Measurements from ENCODE around the gene PPP1R14B. TPM values are rescaled to one million over a fixed set of nuclear protein-coding genes. Genes with fewer than 3 reads are reported as not detected.

PPP1R14B gene
- total and polyA plus RNA-seq, 2 of the 13 experiments (the other 11 are each of a cell fraction or from before 2014, with no cell fraction given): 110 to 148 TPM

DNA sequence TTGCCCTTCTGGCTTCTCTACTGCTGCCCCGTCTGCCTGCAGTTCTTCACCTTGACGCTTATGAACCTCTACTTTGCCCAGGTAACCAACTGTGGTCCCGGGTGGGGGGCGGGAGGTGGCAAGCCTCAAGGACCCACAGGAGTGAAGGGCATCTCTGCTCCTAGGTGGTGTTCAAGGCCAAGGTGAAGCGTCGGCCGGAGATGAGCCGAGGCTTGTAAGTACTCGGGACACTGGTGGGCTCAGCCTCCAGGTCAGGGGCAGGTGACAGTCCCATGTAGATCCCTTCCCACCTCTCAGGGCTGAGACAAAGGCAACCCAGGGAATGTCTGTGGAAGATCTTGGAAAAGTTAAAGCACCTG lies 40.0 kb upstream of the PPP1R14B start (continued):
- TF ChIP-seq SRSF9 (IDR thresholded peaks at IDR 0.05; ENCODE audit: borderline replicate concordance, insufficient read depth, low read depth, low read length, poor library complexity, severe bottlenecking) (no peak), HNRNPL (IDR thresholded peaks at IDR 0.05; ENCODE audit: low read depth, low read length) (0 out of 2 replicates have a peak, but pooled peaks have one; percentile 3)

- no TSS peak for BruUV-seq (replicated peaks)
- peak overlapping the region; percentile 97 for H3K4me2 ChIP-seq (ENCODE audit: low read depth, low read length)
- DNase-seq (ENCODE audit: low spot score): no peak
- H3K4me3 ChIP-seq (replicated peaks in 1 of 3; ENCODE audit: insufficient read depth in 1 of 3, low read depth in 2 of 3, low read length in 3 of 3): peak overlapping the region; percentile 69 to 97 (median 83)
- H3K27me3 ChIP-seq (ENCODE audit: control insufficient read depth in 1 of 2, insufficient read depth in 2 of 2, low read length in 2 of 2): peaks cover 4 to 12% of the 10 kb centered on the region in 2 experiments; a peak in 3 of 5 replicates
- no peak overlapping the region for H2AFZ ChIP-seq (ENCODE audit: low read length)
- WGBS (ENCODE audit: low lambda C conversion rate): 41% methylated on average over 19 of the region's 40 CpGs
- no peak for FAIRE-seq
- H3K27ac ChIP-seq (ENCODE audit: extremely low read length, insufficient read depth, low read length): peak overlapping the region; percentile 79
- peak; percentile 40 for ATAC-seq
- peaks cover 28% of the 10 kb centered on the region; the same call in 1 of the 2 replicates for H3K4me1 ChIP-seq (ENCODE audit: insufficient read depth, low read length)
- peak overlapping the region; percentile 79 for H3K9ac ChIP-seq (ENCODE audit: insufficient read depth, low read depth, low read length)
- in situ Hi-C loops (cut with HindIII; ENCODE audit: extremely low pct_ligation_motif_present, low pct_unique_long_range_greater_than_20kb) (no loop called here), intact Hi-C loops (cut with micrococcal nuclease; ENCODE audit: unreplicated experiment) (loop anchor here (2.0 kb wide), 1 partner anchor 15 kb away; no protein-coding TSS in a partner anchor)
- ChIA-PET CTCF (ENCODE audit: low intra/inter-chr PET ratio, low total read pairs) (no interaction called here), POLR2A (interaction anchor here (2.4 to 4.6 kb wide), 3 partner anchors 15 to 31 kb away, joined by 10 to 48 read pairs (median 14); partner anchors contain the start of genes ESRRA, PRDX5 and TRMT112)
- H3K9me3 ChIP-seq (ENCODE audit: low read length): no peaks in the 10 kb centered on the region
- no peaks in the 10 kb centered on the region for H3K79me2 ChIP-seq (ENCODE audit: insufficient read depth, low read length)
- H4K20me1 ChIP-seq (ENCODE audit: insufficient read depth, low read length): no peaks in the 10 kb centered on the region
- no peaks in the 10 kb centered on the region for H3K36me3 ChIP-seq (replicated peaks in 1 of 2; ENCODE audit: control insufficient read depth in 1 of 2, insufficient read depth in 2 of 2, low read length in 2 of 2)
- TF ChIP-seq, protein P1, sequence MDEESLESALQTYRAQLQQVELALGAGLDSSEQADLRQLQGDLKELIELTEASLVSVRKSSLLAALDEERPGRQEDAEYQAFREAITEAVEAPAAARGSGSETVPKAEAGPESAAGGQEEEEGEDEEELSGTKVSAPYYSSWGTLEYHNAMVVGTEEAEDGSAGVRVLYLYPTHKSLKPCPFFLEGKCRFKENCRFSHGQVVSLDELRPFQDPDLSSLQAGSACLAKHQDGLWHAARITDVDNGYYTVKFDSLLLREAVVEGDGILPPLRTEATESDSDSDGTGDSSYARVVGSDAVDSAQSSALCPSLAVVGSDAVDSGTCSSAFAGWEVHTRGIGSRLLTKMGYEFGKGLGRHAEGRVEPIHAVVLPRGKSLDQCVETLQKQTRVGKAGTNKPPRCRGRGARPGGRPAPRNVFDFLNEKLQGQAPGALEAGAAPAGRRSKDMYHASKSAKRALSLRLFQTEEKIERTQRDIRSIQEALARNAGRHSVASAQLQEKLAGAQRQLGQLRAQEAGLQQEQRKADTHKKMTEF (CRISPR knock-in tag; IDR thresholded peaks at IDR 0.05): peak; percentile 15; the same call in 1 of the 2 replicates
- no peak for TF ChIP-seq HIVEP1 (CRISPR knock-in tag; IDR thresholded peaks at IDR 0.05)
- peak; percentile 11 for TF ChIP-seq XRCC5 (optimal IDR thresholded peaks at IDR 0.05; ENCODE audit: low read length)
- TF ChIP-seq ZNF234 (CRISPR knock-in tag; conservative IDR thresholded peaks at IDR 0.05): no peak
- peak; percentile 97; the same call in 1 of the 2 replicates for TF ChIP-seq NAIF1 (CRISPR knock-in tag; IDR thresholded peaks at IDR 0.05; ENCODE audit: borderline replicate concordance)
- TF ChIP-seq CREM (IDR thresholded peaks at IDR 0.05): no peak
- no peak for TF ChIP-seq CREM (CRISPR knock-in tag; IDR thresholded peaks at IDR 0.05)
- no peak for TF ChIP-seq HMG20B (CRISPR knock-in tag; conservative IDR thresholded peaks at IDR 0.05)
- no peak for TF ChIP-seq CSRNP2 (CRISPR knock-in tag; conservative IDR thresholded peaks at IDR 0.05; ENCODE audit: low read depth)
- TF ChIP-seq SMC3 (IDR thresholded peaks at IDR 0.05; ENCODE audit: low read length): peak; percentile 1; the same call in 1 of the 2 replicates
- TF ChIP-seq, protein P2, sequence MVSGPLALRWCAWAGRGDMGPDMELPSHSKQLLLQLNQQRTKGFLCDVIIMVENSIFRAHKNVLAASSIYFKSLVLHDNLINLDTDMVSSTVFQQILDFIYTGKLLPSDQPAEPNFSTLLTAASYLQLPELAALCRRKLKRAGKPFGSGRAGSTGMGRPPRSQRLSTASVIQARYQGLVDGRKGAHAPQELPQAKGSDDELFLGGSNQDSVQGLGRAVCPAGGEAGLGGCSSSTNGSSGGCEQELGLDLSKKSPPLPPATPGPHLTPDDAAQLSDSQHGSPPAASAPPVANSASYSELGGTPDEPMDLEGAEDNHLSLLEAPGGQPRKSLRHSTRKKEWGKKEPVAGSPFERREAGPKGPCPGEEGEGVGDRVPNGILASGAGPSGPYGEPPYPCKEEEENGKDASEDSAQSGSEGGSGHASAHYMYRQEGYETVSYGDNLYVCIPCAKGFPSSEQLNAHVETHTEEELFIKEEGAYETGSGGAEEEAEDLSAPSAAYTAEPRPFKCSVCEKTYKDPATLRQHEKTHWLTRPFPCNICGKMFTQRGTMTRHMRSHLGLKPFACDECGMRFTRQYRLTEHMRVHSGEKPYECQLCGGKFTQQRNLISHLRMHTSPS (CRISPR knock-in tag; IDR thresholded peaks at IDR 0.05; ENCODE audit: low read depth): 0 out of 2 replicates have a peak, but pooled peaks have one; percentile 46
- no peak for TF ChIP-seq ZNF446 (CRISPR knock-in tag; IDR thresholded peaks at IDR 0.05)
- TF ChIP-seq CTCF (CRISPR knock-in tag; IDR thresholded peaks at IDR 0.05): peak; percentile 53
Observed at GRCh38 chr11:64285885-64286800, 39.4 kb upstream of the PPP1R14B start.

Measured in HepG2 (cell line).